SJSA1 (cell line): Measurements from ENCODE around the gene WDPCP. TPM values are rescaled to one million over a fixed set of nuclear protein-coding genes. Genes with fewer than 3 reads are reported as not detected.
"Not testable (repeated sequence)": the region's sequence is repeated elsewhere in the genome, so short reads cannot be mapped to it uniquely, and the experiment has no call there.

Experiments used
- DNase-seq, 2 experiments: peaks; one replicate each; pipeline ENCODE4 v3.0.0-alpha.2; 2015 to 2020; ENCODE audit warnings: low spot score in 2 of 2, low read depth in 1 of 2
- H3K27ac ChIP-seq: fragments of 250-450 bp; sonication (Bioruptor Pico); 2 replicates; pipeline ENCODE4 v1.5.1; 2020; ENCODE audit warnings: mild to moderate bottlenecking, moderate library complexity
- H3K27me3 ChIP-seq: fragments of 250-450 bp; sonication (Bioruptor Pico); replicated peaks from 2 replicates; pipeline ENCODE4 v1.5.1; 2020; ENCODE audit warnings: mild to moderate bottlenecking, moderate library complexity
- H3K36me3 ChIP-seq: fragments of 250-450 bp; sonication (Bioruptor Pico); 2 replicates; pipeline ENCODE4 v1.5.1; 2020; ENCODE audit warnings: mild to moderate bottlenecking
- H3K4me1 ChIP-seq: fragments of 250-450 bp; sonication (Bioruptor Pico); replicated peaks from 2 replicates; pipeline ENCODE4 v1.6.1; 2021; ENCODE audit warnings: mild to moderate bottlenecking
- H3K4me3 ChIP-seq: fragments of 250-450 bp; sonication (Bioruptor Pico); 2 replicates; pipeline ENCODE4 v1.5.1; 2020; ENCODE audit warnings: mild to moderate bottlenecking
- H3K9me3 ChIP-seq: fragments of 250-450 bp; sonication (Bioruptor Pico); replicated peaks from 2 replicates; pipeline ENCODE4 v1.5.1; 2020; ENCODE audit warnings: mild to moderate bottlenecking
- total RNA-seq: library from RNA; depleted of rRNA; stranded (reverse); fragments of >200 nt; shearing (Covaris generic); gene quantifications from 2 replicates; pipeline ENCODE4 v1.2.3, GENCODE V29; 2014

The WDPCP gene
- total RNA-seq, 1 experiment from 2014 or later: 10.7 TPM

GRCh38 chr2:63323662-63324061 lies 264.6 kb downstream of the WDPCP start:
- H3K27ac ChIP-seq, H3K9me3 ChIP-seq, H3K4me1 ChIP-seq, H3K36me3 ChIP-seq, H3K27me3 ChIP-seq, DNase-seq, H3K4me3 ChIP-seq: not testable (repeated sequence)

- H3K4me1 ChIP-seq, H3K4me3 ChIP-seq, H3K27ac ChIP-seq, H3K9me3 ChIP-seq, H3K36me3 ChIP-seq, DNase-seq, H3K27me3 ChIP-seq: not testable (repeated sequence)
Measured at GRCh38 chr2:63321973-63322372, 266.3 kb downstream of the WDPCP start.

- Histone ChIP-seq H3K4me1 (no peaks in the 10 kb centered on the region), H3K4me3 (no peak overlapping the region), H3K9me3 (no peaks in the 10 kb centered on the region), H3K27me3 (no peaks in the 10 kb centered on the region), H3K27ac (no peak overlapping the region), H3K36me3 (no peaks in the 10 kb centered on the region)
- no peak for DNase-seq
Measured at GRCh38 chr2:63320669-63321068, 267.6 kb downstream of the WDPCP start.

DNA sequence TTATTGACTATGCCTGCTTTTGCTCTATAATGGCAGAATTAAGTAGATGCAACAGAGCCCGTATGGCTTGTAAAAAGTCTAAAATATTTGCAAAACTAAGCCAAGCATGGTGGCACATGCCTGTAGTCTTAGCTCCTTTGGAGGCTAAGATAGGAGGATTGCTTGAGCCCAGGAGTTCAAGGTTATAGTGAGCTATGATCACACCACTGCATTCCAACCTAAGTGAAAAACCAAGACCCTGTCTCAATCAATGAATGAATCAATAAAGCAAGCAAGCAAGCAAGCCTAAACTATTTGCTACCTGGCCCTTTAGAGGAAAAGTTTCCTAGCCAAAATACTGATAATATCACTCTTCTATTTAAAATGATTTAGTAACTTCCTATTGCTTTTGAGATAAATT lies 277.7 kb downstream of the WDPCP start:
- no peaks in the 10 kb centered on the region for H3K4me1 ChIP-seq
- no peaks in the 10 kb centered on the region for H3K9me3 ChIP-seq
- H3K27me3 ChIP-seq: no peaks in the 10 kb centered on the region
- H3K36me3 ChIP-seq: no peaks in the 10 kb centered on the region
- H3K4me3 ChIP-seq: no peak overlapping the region
- DNase-seq: no peak
- H3K27ac ChIP-seq: no peak overlapping the region

GRCh38 chr2:63301481-63301880 lies 286.8 kb downstream of the WDPCP start:
- peaks cover 22% of the 10 kb centered on the region; the same call in 1 of the 2 replicates for H3K9me3 ChIP-seq
- no peak overlapping the region for H3K4me3 ChIP-seq
- H3K36me3 ChIP-seq: no peaks in the 10 kb centered on the region
- H3K4me1 ChIP-seq: no peaks in the 10 kb centered on the region
- H3K27ac ChIP-seq: no peak overlapping the region
- H3K27me3 ChIP-seq: no peaks in the 10 kb centered on the region
- no peak for DNase-seq

- H3K36me3 ChIP-seq: no peaks in the 10 kb centered on the region
- H3K27ac ChIP-seq: no peak overlapping the region
- DNase-seq: no peak
- no peaks in the 10 kb centered on the region for H3K4me1 ChIP-seq
- no peaks in the 10 kb centered on the region for H3K27me3 ChIP-seq
- H3K4me3 ChIP-seq: no peak overlapping the region
- H3K9me3 ChIP-seq: peaks cover 22% of the 10 kb centered on the region
Measured at GRCh38 chr2:63300835-63301234, 287.4 kb downstream of the WDPCP start.

DNA sequence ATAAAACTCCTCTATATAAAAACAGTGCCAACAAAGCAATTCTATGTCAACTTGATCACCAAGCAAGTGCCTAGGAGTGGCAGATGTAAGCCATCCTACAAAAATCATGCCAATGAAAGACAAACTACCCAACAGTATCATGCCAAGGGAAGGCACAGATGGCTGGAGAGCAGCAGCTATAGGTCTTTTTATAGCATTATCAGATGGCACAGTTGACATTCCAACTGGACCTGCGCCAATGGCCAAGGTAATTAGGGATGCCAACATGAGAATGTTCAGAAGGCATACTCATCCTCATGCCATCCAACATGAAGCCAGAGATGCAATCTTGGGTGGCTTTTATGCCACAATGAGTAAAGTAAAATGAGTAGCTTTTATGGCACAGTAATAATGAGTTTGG lies 300.3 kb downstream of the WDPCP start:
- Histone ChIP-seq H3K9me3 (no peaks in the 10 kb centered on the region), H3K27me3 (no peaks in the 10 kb centered on the region), H3K4me1 (no peaks in the 10 kb centered on the region), H3K27ac (no peak overlapping the region), H3K4me3 (no peak overlapping the region), H3K36me3 (no peaks in the 10 kb centered on the region)
- no peak for DNase-seq

DNA sequence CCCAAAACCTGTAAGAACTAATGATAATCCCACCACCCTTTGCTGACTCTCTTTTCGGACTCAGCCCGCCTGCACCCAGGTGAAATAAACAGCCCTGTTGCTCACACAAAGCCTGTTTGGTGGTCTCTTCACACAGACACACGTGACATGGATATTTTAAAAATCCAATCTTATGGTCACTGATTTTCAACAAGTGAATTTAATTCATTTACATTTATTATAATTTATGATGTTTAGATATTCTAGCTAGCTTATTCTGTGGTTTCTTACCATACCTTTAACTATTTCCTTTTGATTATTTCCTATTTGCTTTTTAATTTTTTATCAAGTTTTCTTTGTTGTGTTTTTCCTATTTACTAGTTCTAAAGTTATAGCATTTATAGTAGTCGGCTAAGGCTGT lies 301.8 kb downstream of the WDPCP start:
- H3K9me3 ChIP-seq, H3K4me3 ChIP-seq, H3K4me1 ChIP-seq, H3K36me3 ChIP-seq, DNase-seq, H3K27me3 ChIP-seq, H3K27ac ChIP-seq: not testable (repeated sequence)

GRCh38 chr2:63283273-63283672 lies 305.0 kb downstream of the WDPCP start:
- H3K9me3 ChIP-seq: no peaks in the 10 kb centered on the region
- H3K27me3 ChIP-seq: no peaks in the 10 kb centered on the region
- DNase-seq: no peak
- no peaks in the 10 kb centered on the region for H3K4me1 ChIP-seq
- no peak overlapping the region for H3K27ac ChIP-seq
- no peak overlapping the region for H3K4me3 ChIP-seq
- no peaks in the 10 kb centered on the region for H3K36me3 ChIP-seq

DNA sequence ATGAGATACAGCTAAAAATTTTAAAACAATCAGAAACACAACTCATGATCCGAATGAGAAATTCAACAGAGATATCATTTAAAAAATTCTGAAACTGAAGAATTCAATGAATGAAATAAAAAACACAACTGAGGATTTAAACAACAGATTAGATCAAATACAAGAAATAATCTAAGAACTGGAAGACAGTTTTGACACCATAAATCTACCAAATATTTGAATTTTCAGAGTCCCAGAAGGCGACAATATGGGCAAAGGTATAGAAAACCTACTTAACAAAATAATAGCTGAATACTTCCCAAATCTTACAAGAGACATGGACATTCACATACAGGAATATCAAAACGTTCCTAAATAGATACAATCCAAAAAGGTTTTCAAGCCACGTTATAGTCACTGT lies 315.7 kb downstream of the WDPCP start:
- no peak overlapping the region for H3K4me3 ChIP-seq
- H3K27ac ChIP-seq: no peak overlapping the region

DNA sequence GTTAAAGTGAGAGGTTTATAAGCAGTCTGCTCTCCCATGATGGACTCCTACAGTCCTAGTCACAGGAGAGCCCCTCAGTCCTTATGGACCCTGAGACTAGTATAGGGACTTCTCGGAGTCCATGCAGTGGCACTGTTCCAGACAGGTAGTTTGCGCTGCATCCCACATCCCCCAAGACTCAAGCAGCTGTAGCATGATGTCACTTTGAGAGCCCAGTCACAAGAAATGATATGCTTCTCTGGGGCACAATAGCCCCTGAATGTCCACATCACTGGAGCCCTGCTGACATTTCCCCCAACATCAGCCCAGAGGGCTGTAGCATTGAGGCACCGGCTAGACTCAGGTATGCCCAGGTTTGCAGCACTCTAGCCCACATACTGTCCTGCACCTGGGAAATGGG lies 317.6 kb downstream of the WDPCP start:
- H3K27me3 ChIP-seq: no peaks in the 10 kb centered on the region
- H3K36me3 ChIP-seq: no peaks in the 10 kb centered on the region
- no peak for DNase-seq
- H3K27ac ChIP-seq: no peak overlapping the region
- no peak overlapping the region for H3K4me3 ChIP-seq
- no peaks in the 10 kb centered on the region for H3K4me1 ChIP-seq
- peaks cover 15% of the 10 kb centered on the region for H3K9me3 ChIP-seq

More for the DNA sequence above, 315.7 kb downstream of the WDPCP start:
- H3K36me3 ChIP-seq: no peaks in the 10 kb centered on the region
- H3K27me3 ChIP-seq: no peaks in the 10 kb centered on the region
- peaks cover 15% of the 10 kb centered on the region for H3K9me3 ChIP-seq
- DNase-seq: no peak
- H3K4me1 ChIP-seq: no peaks in the 10 kb centered on the region

GRCh38 chr2:63268946-63269345 lies 319.3 kb downstream of the WDPCP start:
- Histone ChIP-seq H3K4me3 (no peak overlapping the region), H3K4me1 (no peaks in the 10 kb centered on the region), H3K27ac (no peak overlapping the region), H3K36me3 (no peaks in the 10 kb centered on the region), H3K9me3 (peaks cover 6% of the 10 kb centered on the region), H3K27me3 (no peaks in the 10 kb centered on the region)
- no peak for DNase-seq

- Histone ChIP-seq H3K27me3 (no peaks in the 10 kb centered on the region), H3K27ac (no peak overlapping the region), H3K9me3 (no peaks in the 10 kb centered on the region), H3K4me1 (no peaks in the 10 kb centered on the region), H3K36me3 (no peaks in the 10 kb centered on the region), H3K4me3 (no peak overlapping the region)
- DNase-seq: no peak
Measured at GRCh38 chr2:63261137-63261621, 327.1 kb downstream of the WDPCP start.

GRCh38 chr2:63257473-63257872 lies 330.8 kb downstream of the WDPCP start:
- no peak for DNase-seq
- H3K4me1 ChIP-seq: no peaks in the 10 kb centered on the region

GRCh38 chr2:63249161-63249560 lies 339.1 kb downstream of the WDPCP start:
- DNase-seq: no peak
- H3K4me3 ChIP-seq: no peak overlapping the region
- no peaks in the 10 kb centered on the region for H3K4me1 ChIP-seq
- no peaks in the 10 kb centered on the region for H3K36me3 ChIP-seq
- no peak overlapping the region for H3K27ac ChIP-seq
- H3K27me3 ChIP-seq: no peaks in the 10 kb centered on the region
- no peaks in the 10 kb centered on the region for H3K9me3 ChIP-seq

More at GRCh38 chr2:63257473-63257872, 330.8 kb downstream of the WDPCP start:
- Histone ChIP-seq H3K27ac (no peak overlapping the region), H3K4me3 (no peak overlapping the region), H3K9me3 (no peaks in the 10 kb centered on the region), H3K36me3 (no peaks in the 10 kb centered on the region), H3K27me3 (no peaks in the 10 kb centered on the region)
